Naive B cell (primary cell): ENCODE data around the gene FAM13A. TPM values are rescaled to one million over a fixed set of nuclear protein-coding genes. Genes with fewer than 3 reads are reported as not detected.
"Not testable (repeated sequence)": the region's sequence is repeated elsewhere in the genome, so short reads cannot be mapped to it uniquely, and the experiment has no call there.

Experiments used
- ATAC-seq, 2 donors: fragments of 150-1000 bp; cut with Tn5 transposase; 2 replicates each; pipeline ENCODE4 v1.10.0; 2021; ENCODE audit warnings: low read depth in 2 of 2, mild to moderate bottlenecking in 2 of 2, moderate library complexity in 2 of 2
- DNase-seq: peaks from one replicate; pipeline ENCODE4 v3.0.0; 2022
- H3K27ac Mint-ChIP-seq, 6 donors: one replicate each; pipeline ENCODE4 v1.8.0; 2020 to 2022; ENCODE audit warnings: mild to moderate bottlenecking in 6 of 6, mixed read lengths in 6 of 6, moderate library complexity in 5 of 6, inconsistent platforms in 2 of 6
- H3K27me3 Mint-ChIP-seq, 3 donors: one replicate each; pipeline ENCODE4 v1.8.0; 2021 to 2022; ENCODE audit warnings: mixed read lengths in 3 of 3, mild to moderate bottlenecking in 1 of 3
- H3K36me3 Mint-ChIP-seq, 2 donors: one replicate each; pipeline ENCODE4 v1.8.0; 2020 to 2022; ENCODE audit warnings: mixed read lengths in 2 of 2, inconsistent platforms in 1 of 2, mild to moderate bottlenecking in 1 of 2
- H3K4me1 Mint-ChIP-seq, 3 donors: one replicate each; pipeline ENCODE4 v1.8.0; 2020 to 2022; ENCODE audit warnings: mixed read lengths in 3 of 3, inconsistent platforms in 1 of 3, mild to moderate bottlenecking in 1 of 3, moderate library complexity in 1 of 3
- H3K4me3 Mint-ChIP-seq, 8 donors: one replicate each; pipeline ENCODE4 v1.8.0; 2020 to 2022; ENCODE audit warnings: mild to moderate bottlenecking in 8 of 8, mixed read lengths in 8 of 8, moderate library complexity in 8 of 8, inconsistent platforms in 2 of 8
- H3K9me3 Mint-ChIP-seq, 7 donors: one replicate each; pipeline ENCODE4 v1.8.0; 2020 to 2022; ENCODE audit warnings: mixed read lengths in 7 of 7, mild to moderate bottlenecking in 5 of 7, inconsistent platforms in 2 of 7, moderate library complexity in 1 of 7
- polyA plus RNA-seq, 6 donors: library from polyadenylated mRNA; unstranded; fragments of 300-500 nt; fragmentation: Illumina TruSeq; gene quantifications; one replicate each; pipeline ENCODE4 v1.2.3, GENCODE V29; 2021; ENCODE audit warnings: low read depth in 6 of 6

FAM13A gene
- polyA plus RNA-seq, 6 donors from 2014 or later, result 0.41 to 1.8 (median 0.61) TPM

DNA sequence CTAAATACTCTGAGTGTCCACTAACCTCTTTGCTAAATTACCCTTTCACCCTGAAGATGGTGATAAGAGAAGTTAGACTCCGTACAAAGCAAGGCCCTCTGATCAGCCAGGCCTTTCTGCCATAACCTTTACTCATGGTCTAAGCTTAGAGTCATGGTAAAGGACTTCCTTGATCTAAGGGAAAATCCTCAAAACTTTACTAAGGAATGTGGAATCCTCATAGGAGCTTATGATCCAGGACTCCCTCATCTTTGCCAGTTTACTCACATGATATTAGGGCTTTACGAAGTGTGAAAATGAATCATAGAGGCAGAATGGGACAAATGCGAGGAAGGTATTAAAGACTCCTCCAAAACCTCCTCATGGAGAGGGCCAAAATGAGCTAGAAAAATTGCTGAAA lies 7.9 kb upstream of the FAM13A start:
- Mint-ChIP-seq H3K36me3 (peaks cover 0 to 26% of the 10 kb centered on the region in 2 donors), H3K27ac (no peak overlapping the region), H3K27me3 (peaks cover 4 to 8% (median 5%) of the 10 kb centered on the region in 3 donors), H3K4me1 (peaks cover 0 to 6% (median 2%) of the 10 kb centered on the region in 3 donors), H3K4me3 (no peak overlapping the region), H3K9me3 (peaks cover 0 to 25% (median 10%) of the 10 kb centered on the region in 7 donors)
- DNase-seq (no peak), ATAC-seq (no peak)

DNA sequence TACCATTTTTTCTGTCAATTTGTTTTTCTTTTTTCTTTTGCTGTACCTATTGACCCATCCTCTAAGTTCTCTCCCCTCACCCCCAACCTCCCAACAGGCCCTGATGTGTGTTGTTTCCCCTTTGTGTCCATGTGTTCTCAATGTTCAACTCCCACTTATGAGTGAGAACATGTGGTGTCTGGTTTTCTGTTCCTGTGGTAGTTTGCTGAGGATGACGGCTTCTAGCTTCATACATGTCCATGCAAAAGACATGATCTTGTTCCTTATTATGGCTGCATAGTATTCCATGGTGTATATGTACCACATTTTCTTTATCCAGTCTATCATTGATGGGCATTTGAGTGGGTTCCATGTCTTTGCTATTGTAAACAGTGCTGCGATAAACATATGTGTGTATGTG lies 859 bp upstream of the FAM13A start:
- Mint-ChIP-seq H3K36me3 (peaks cover 0 to 32% of the 10 kb centered on the region in 2 donors), H3K4me1 (peaks cover 10 to 17% (median 13%) of the 10 kb centered on the region in 3 donors), H3K4me3 (peak overlapping the region in 2 of 8 donors; percentile 51 to 58), H3K9me3 (peaks cover 0 to 27% (median 11%) of the 10 kb centered on the region in 7 donors), H3K27ac (peak overlapping the region in 1 of 6 donors; percentile 15)
- H3K27me3 Mint-ChIP-seq, ATAC-seq, DNase-seq: not testable (repeated sequence)

DNA sequence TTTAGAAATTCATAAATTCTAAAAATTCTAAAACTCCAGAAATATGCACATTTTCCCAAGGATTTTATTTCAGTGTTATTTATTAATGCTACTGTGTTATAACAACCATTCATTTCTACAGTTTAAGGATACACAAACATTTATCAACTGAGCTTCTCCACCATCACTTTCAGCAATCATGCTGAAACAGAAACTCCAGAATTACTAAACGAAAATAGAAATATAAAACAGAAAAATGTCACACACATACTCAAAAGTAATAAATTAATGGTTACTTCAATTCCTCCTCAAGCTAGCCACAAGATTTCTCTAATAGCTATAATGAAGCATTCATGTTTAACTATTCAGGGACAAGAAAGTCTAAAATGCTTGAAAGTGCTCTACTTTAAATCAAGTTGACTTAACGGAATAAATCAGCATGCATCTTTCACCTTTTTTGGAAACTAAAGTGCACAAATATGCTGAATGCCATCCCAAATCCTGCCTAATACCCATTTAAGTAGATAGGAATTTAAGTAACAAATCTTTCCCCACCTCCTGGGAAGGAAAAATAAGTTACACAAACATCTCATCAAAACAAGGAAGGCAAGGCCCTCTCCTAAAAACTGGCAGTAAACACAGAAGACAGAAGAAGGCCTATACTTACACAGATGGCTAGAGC lies 563 bp downstream of the FAM13A start:
- no peak for DNase-seq
- Mint-ChIP-seq H3K27me3 (peaks cover 0 to 3% (median 0%) of the 10 kb centered on the region in 3 donors), H3K9me3 (peaks cover 1 to 20% (median 8%) of the 10 kb centered on the region in 7 donors), H3K4me3 (peak overlapping the region in 4 of 8 donors; percentile 47 to 78 (median 60)), H3K36me3 (peaks cover 0 to 19% of the 10 kb centered on the region in 2 donors), H3K27ac (peak overlapping the region in 3 of 6 donors; percentile 15 to 81 (median 55)), H3K4me1 (peaks cover 10 to 17% (median 13%) of the 10 kb centered on the region in 3 donors)
- ATAC-seq, result no peak

DNA sequence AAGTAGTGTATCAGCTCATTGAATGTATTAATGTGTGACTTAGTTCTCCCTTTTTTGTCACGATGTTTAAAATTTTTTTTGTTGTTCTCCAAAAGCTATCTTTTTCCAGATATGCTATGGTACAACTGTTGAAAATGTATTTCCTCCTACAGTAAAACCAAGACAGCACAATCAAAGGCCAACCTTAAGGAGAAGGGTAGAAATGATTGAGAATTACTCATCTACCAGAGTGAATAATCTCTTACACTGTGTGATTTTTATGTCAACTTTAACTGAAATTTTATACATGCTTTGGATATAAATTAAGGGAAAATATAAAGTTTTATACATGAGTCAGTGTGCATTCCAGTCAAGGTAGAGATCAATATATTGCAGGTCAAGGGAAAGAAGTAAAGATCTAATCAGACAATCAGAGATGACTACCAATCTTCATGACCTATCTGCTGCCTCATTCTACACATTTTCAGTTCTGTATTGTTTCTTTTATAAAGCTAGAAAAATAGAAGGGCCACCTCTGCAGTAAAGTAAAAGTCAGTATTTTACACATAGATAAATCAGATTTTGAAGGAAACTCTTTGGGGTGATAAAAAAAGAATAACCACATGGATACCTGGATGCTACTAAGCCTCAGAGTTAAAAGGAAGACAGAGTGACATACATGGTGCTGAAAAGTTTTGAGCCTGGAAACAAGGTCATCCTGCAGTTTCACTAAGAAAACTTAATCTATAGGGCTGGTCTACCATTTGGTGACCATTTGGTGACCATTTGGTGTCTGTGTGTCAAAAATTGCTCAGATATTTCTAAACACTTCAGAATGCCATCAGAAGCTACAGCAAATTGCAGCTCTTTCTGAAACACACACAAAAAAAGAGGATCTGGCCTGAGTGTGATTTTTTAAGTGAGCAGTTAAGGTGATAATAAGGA lies 1.6 kb downstream of the FAM13A start:
- ATAC-seq (no peak), DNase-seq (no peak)
- peak overlapping the region in 1 of 6 donors; percentile 9 for H3K27ac Mint-ChIP-seq
- H3K27me3 Mint-ChIP-seq, result peaks cover 0 to 3% (median 0%) of the 10 kb centered on the region in 3 donors
- H3K36me3 Mint-ChIP-seq, result peaks cover 0 to 10% of the 10 kb centered on the region in 2 donors
- peaks cover 0 to 17% (median 7%) of the 10 kb centered on the region in 7 donors for H3K9me3 Mint-ChIP-seq
- peaks cover 10 to 17% (median 13%) of the 10 kb centered on the region in 3 donors for H3K4me1 Mint-ChIP-seq
- H3K4me3 Mint-ChIP-seq, result no peak overlapping the region

DNA sequence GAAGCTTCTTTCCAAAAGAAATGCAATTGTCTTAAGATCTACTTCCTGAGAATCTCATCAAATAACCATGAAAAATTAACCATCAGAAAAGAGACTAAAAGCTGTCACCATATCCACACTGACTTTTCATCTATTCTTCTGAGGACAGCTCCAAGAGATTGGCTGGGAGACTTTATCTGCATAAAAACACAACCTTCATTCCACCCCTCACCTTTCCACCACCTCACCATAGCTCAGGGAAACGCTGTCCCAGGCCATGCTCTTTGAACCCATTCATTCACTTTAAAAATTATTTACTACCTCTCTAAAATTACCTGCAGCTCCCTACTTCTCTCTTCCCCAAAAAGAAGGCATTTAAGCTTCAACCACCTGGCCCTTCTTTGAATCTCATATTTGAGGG lies 2.4 kb downstream of the FAM13A start:
- Mint-ChIP-seq H3K27me3 (peaks cover 0 to 3% (median 0%) of the 10 kb centered on the region in 3 donors), H3K9me3 (peaks cover 0 to 15% (median 7%) of the 10 kb centered on the region in 7 donors), H3K27ac (no peak overlapping the region), H3K4me3 (no peak overlapping the region), H3K36me3 (peaks cover 0 to 7% of the 10 kb centered on the region in 2 donors), H3K4me1 (peaks cover 10 to 17% (median 13%) of the 10 kb centered on the region in 3 donors)
- DNase-seq (no peak), ATAC-seq (no peak)

DNA sequence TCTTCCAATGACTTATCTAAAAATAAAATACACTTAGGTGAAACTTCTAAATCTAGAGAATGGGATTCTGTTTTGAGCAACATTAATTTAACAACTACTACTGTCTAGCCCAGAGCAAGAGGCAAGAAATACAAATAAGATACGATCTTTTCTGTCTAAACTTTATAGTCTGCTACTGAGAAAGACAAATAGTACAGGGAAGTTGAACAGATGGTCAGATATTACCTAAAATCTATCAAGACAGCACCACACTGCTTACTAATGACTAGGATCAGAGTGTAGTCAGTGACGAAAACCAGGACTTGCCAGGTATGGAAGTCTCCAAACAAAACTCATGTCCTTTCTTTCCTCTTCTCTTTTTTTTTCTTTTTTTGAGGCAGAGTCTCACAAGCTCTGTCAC lies 7.1 kb downstream of the FAM13A start:
- ATAC-seq, result no peak
- peaks cover 0 to 9% (median 5%) of the 10 kb centered on the region in 7 donors for H3K9me3 Mint-ChIP-seq
- peaks cover 0 to 3% (median 0%) of the 10 kb centered on the region in 3 donors for H3K27me3 Mint-ChIP-seq
- no peak overlapping the region for H3K27ac Mint-ChIP-seq
- H3K4me1 Mint-ChIP-seq, result peaks cover 2 to 5% (median 4%) of the 10 kb centered on the region in 3 donors
- H3K4me3 Mint-ChIP-seq, result no peak overlapping the region
- no peaks in the 10 kb centered on the region for H3K36me3 Mint-ChIP-seq
- no peak for DNase-seq

DNA sequence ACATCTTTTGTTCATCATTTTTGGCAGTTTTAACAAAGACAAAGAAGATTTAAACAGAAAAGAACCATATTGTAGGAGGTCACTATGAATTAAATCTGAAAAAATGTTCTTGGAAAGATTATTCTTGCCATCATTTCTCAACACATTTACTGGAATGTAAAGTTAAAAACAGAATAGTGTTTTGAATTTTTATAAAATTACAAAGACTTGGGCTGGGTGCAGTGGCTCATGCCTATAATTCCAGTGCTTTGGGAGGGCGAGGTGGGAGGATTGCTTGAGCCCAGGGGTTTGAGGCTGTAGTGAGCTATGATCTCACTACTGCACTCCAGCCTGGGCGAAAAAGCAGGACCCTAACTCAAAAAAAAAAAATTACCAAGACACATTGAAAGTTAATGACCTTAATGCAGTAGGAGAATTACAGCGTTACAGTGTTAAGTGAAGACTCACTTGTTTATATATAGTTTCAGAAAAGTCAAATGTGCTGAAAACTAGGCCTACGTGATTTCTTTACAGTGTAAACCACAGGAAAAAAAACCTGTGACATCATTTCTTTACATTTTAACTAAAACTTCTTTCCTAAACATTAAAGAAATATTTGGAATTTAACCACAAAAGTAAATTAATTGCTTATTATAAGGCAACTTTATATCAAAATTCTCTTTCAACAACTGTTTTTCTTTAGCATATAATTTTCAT lies 7.9 kb downstream of the FAM13A start:
- no peak overlapping the region for H3K27ac Mint-ChIP-seq

DNA sequence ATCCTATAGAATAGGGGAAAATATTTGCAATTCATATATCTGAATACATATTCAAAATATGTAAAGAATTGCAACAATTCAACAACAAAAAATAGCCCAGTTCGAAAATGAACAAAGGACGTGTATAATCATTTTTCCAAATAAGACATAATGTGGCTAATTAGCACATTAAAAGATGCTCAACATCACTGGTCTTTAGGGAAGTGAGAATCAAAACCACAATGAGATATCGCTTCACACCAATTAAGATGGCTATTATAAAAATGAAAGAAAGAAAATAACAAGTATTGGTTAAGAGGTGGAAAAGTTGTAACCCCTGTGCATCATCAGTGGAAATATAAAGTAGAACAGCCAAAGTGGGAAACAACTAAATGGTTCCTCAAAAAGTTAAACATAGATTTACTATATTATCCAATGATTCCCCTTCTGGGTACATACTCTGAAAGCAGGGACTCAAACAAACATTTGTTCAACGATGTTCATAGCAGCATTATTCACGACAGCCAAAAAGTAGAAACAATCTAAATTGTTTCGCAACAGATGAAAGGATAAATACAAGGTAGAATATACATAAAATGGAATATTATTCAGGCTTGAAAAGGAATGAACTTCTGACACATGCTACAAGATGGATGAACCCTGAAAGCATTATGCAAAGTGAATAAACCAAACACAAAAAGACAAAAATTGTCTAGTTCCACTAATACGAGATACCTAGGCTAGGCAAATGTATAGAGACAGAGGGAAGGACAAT lies 12.7 kb downstream of the FAM13A start:
- peaks cover 0 to under 1% (median 0%) of the 10 kb centered on the region in 3 donors for H3K27me3 Mint-ChIP-seq
- no peak overlapping the region for H3K27ac Mint-ChIP-seq
- ATAC-seq (peak; percentile 46 to 56), DNase-seq (no peak)
- H3K36me3 Mint-ChIP-seq, result no peaks in the 10 kb centered on the region
- H3K9me3 Mint-ChIP-seq, result peaks cover 0 to 7% (median 0%) of the 10 kb centered on the region in 7 donors
- H3K4me1 Mint-ChIP-seq, result peaks cover 5 to 19% (median 13%) of the 10 kb centered on the region in 3 donors
- no peak overlapping the region for H3K4me3 Mint-ChIP-seq

More for the DNA sequence above, 7.9 kb downstream of the FAM13A start:
- H3K27me3 Mint-ChIP-seq, result peaks cover 0 to 3% (median 0%) of the 10 kb centered on the region in 3 donors
- peaks cover 5 to 13% (median 9%) of the 10 kb centered on the region in 3 donors for H3K4me1 Mint-ChIP-seq
- DNase-seq (no peak), ATAC-seq (no peak)
- H3K4me3 Mint-ChIP-seq, result no peak overlapping the region
- H3K9me3 Mint-ChIP-seq, result peaks cover 0 to 16% (median 5%) of the 10 kb centered on the region in 7 donors
- H3K36me3 Mint-ChIP-seq, result no peaks in the 10 kb centered on the region

DNA sequence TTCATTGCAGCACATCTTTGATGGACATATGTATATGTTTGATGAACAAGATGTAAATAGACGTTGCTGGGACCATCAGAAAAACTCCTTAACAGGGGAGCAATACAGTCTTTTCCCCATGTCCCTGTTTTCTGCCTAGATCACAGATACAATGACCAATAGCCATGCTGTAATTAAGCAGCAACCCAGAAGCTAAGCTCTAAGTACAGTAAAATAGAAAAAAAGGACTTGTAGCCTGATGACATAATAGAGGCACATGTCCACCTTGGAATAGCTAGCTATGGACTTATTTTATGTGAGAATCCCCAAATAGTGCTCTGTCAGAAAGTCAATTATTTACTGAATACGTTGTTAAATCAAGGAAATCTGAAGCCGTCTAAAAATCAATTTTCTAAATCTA lies 14.9 kb downstream of the FAM13A start:
- Mint-ChIP-seq H3K4me3 (no peak overlapping the region), H3K9me3 (peaks cover 0 to 15% (median 5%) of the 10 kb centered on the region in 7 donors), H3K36me3 (no peaks in the 10 kb centered on the region), H3K27me3 (peaks cover 0 to 5% (median 0%) of the 10 kb centered on the region in 3 donors), H3K27ac (no peak overlapping the region), H3K4me1 (peaks cover 5 to 19% (median 13%) of the 10 kb centered on the region in 3 donors)
- DNase-seq (no peak), ATAC-seq (no peak)

DNA sequence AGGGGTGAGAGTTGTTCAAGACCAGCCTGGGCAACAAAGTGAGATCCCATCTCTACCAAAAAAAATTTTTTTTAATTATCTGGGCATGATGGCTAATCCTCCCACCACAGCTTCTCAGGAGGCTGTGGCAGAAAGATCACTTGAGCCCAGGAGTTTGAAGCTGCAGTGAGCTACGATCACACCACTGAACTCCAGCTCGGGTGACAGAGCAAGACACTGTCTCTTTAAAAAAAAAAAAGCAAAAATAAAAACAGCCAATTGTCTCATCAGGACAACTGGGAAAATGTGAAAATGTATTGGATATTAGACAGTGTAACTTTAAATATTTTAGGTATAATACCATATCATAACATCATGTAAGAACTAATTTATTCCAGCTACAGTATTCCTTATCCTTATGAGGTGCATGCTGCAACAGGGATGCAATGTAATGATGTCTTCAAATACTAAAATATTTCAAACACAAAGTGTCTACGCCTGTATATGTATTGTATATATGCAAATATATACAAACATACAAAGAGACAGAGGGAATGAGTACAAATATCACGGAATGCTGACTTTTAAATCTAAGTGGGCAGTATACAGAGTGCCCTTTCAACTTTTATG lies 17.2 kb downstream of the FAM13A start:
- ATAC-seq (no peak), DNase-seq (no peak)
- peaks cover 0 to 10% of the 10 kb centered on the region in 2 donors for H3K36me3 Mint-ChIP-seq
- H3K4me3 Mint-ChIP-seq, result no peak overlapping the region
- peaks cover 1 to 14% (median 11%) of the 10 kb centered on the region in 3 donors for H3K4me1 Mint-ChIP-seq
- peaks cover 0 to 5% (median 0%) of the 10 kb centered on the region in 3 donors for H3K27me3 Mint-ChIP-seq
- no peak overlapping the region for H3K27ac Mint-ChIP-seq
- peaks cover 8 to 37% (median 22%) of the 10 kb centered on the region in 7 donors for H3K9me3 Mint-ChIP-seq

DNA sequence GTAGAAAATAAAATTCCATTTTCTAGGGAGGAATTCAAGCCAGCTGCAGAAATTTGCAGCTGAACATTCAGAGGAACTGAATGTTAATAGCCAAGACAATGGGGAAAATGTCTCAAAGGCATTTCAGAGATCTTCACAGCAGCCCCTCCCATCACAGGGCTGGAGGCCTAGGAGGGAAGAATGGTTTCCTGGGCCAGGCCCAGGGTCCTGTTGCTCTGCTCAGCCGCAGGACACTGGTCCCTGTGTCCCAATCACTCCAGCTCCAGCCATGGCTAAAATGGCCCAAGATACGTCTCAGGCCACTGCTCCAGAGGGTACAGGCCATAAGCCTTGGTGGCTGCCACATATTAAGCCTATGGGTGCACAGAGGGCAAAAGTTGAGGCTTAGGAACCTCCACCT lies 20.4 kb downstream of the FAM13A start:
- H3K4me1 Mint-ChIP-seq, result no peaks in the 10 kb centered on the region
- no peak overlapping the region for H3K27ac Mint-ChIP-seq
- DNase-seq (no peak), ATAC-seq (no peak)
- peaks cover 8 to 33% (median 26%) of the 10 kb centered on the region in 7 donors for H3K9me3 Mint-ChIP-seq
- no peak overlapping the region for H3K4me3 Mint-ChIP-seq
- peaks cover 0 to 10% of the 10 kb centered on the region in 2 donors for H3K36me3 Mint-ChIP-seq
- peaks cover 0 to 5% (median 0%) of the 10 kb centered on the region in 3 donors for H3K27me3 Mint-ChIP-seq

DNA sequence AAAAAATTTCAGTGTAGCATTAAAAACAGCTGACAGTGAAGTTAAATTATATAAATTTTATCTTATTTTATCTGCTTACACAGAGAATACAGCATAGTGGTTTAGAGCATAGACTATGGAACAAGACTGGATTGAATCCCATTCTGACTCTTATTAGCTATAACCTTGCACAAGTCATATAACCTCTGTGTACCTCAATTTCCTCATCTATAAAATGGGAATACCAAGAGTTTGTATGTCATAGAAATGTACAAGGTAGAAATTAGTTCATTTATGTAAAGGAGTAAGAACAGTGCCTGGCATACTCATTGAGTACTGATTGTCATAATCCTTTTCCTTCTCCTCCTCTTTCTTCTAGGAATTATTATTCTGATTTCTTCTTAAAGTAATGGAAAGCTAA lies 25.7 kb downstream of the FAM13A start:
- ATAC-seq (no peak), DNase-seq (no peak)
- Mint-ChIP-seq H3K9me3 (peaks cover 7 to 19% (median 15%) of the 10 kb centered on the region in 7 donors), H3K36me3 (peaks cover 0 to 9% of the 10 kb centered on the region in 2 donors), H3K4me1 (no peaks in the 10 kb centered on the region), H3K27me3 (no peaks in the 10 kb centered on the region), H3K4me3 (no peak overlapping the region), H3K27ac (no peak overlapping the region)
